ENCODE data around the gene EHD1.
A peak's percentile ranks its signal among the peaks of the same experiment; 100 is the strongest.

EHD1 gene

GRCh38 chr11:64888729-64889511 is 10.5 kb upstream of the EHD1 start:
- DNase-seq = no peak

DNA sequence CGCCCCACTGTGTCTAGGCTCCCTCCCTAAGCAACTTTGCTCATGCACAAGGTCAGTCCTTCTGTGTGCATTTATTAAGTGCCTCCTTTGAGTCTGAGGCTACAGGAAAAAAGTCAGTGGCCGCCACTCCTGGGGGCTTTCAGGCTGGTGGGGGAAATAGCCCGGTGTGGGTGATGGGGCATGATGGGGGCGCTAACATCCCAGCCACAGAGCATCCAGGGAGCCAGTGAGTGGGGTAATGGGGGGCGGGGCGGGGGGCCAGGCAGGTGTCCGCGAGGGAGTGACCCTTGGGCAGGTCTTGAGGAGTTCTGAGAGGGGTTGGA is 9.9 kb upstream of the EHD1 start:
- no peak for DNase-seq

DNA sequence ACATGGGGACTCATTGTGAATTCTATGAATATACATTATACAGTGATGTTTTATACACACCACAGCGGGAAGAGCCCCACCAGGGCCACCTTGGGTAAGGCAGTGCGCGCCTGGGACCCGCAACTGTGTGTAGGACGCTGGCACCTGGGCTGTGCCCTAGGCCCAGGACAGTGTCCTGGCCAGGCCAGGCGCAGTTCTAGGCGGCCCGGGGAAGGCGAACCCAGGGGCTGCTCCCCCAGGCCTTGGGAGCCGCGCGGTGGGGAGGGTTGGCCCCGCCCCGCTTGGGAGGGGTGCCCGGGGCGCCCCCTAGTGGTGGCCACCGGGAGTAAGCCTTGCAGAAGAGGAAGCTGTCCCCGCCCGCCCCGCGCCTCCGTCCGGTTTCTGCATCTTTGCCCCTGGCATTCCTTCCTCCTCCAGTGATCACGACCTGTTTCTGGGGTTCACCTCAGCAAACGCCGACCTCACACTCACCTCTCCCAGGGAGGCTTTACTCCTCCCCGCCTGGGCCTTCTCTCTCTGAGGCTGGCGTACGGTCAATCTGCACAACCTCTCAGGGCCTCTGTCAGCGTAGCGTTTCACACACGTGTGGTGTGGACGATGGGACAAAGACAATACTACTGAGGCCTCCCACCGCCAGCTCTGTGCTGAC is 9.5 kb upstream of the EHD1 start:
- peak in 1 of 2 donors; percentile 70 for DNase-seq

DNA sequence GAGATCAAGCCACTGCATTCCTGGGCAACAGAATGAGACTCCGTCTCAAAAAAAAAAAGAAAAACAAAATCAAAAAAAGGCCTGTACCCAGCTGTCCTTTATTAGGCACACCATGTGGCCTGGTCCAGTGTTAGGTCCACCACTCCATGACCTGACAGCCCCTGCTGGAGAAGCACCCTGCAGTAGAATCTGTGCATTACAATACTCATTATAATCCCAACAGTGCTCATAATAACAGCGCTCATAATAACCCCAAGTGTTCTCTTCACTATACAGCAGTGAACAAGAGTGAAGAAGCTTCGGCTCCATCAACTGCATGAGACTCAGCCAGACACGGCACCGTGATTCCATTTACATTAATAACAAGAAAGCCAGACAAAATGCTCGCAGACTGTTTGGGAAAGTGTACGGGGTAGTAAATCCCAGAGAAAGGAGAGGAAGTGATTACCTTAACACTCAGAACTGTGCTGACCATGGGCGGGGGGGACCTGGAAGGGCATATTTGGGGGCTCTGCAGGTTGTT is 8.9 kb upstream of the EHD1 start:
- DNase-seq = no peak

GRCh38 chr11:64885367-64886286 is 7.2 kb upstream of the EHD1 start:
- DNase-seq = no peak

DNA sequence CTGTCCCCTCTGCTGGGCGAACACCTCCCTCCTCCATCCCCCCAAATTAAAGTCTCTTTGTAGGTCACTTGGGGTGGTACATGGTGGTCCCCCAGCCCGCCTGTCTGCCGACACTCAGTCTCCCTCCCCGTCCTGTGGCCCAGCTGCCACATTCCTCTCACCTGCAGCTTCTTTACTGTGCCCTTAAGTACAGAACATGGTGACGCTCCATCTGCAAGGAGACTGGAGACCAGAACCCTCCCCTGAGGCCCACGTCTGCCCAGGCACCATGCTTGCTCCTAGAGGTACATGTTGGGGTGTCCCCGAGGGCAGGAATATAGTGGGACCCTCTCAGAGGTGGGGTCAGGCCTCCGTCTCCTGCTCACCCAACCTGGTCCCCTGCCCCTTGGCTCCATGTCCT is 5.6 kb upstream of the EHD1 start:
- no peak for DNase-seq

DNA sequence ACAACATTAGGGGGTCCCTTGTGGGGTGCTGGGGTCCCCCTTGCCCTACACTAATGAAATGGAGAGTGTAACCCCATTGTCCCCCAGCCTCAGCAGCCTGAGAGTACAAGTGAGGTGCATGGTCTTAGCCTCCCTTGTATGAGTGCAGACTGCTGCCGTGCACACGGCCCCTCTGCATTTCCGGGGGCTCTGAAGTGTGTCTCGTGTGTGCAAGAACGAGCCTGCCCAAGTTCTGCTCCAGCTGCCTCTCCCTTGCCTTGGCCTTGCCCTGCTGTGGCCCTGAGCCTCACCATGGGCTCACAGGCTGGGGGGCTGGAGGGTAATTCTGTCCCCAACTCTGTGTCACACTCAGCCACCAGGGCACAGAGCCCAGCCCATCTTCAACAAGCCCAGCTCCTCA is 5.2 kb upstream of the EHD1 start:
- no peak for DNase-seq

DNA sequence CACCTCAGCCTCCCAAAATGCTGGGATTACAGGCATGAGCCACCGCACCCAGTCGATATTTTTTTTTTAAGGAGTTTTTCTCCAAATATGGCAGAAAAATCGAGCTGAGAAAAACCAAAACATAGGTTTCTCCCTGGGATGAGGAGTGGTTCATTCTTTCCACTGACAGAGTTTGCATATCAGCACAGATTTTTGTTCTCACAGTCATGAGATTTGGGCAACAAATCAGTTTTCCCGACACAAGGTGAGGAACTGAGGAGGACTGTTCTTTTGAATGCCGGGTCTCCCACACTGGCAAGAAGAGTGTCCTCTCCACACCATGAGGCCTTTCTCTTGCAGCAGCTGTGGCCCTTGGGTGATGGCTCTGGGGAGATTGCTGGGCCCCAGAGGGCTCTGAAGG is 3.8 kb upstream of the EHD1 start:
- no peak for DNase-seq

GRCh38 chr11:64881476-64881875 is 3.1 kb upstream of the EHD1 start:
- DNase-seq = no peak

DNA sequence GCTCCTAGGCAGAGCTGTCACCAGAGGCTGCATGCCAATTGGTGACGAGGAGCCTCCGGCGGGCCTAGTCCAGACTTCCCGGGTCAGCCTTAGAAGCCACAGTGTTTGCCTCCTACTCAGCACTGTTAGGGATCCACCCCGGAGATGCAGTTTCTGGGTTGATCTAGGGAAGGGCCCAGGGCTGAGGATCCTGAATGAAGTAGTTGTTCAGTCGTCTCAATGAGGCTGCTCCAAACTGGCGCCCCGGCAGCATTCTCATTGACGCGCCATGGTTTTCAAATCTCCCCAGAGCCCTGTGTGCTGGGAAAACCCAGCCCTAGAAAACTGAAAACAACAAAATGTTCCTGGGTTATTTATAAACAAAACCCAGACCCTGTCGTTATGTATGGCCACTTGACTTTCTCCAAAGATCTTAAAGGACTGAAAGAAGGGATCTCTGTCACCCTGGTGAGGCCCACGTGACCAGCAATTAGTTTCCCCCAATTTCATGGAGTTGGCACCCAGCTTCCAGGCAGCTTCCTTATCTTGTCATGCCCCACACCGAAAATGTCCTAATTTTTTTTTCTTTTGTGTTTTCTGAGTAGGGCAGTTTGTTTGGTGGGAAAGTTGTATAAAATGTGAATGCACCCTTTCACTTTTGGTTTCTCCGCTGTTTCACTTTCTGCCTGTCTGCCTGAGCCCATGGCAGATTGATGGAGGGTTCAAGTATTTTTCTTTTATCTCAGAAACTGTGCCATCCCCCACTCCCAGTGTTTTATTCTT is 2.0 kb upstream of the EHD1 start:
- peak in 1 of 2 donors; percentile 7 for DNase-seq

DNA sequence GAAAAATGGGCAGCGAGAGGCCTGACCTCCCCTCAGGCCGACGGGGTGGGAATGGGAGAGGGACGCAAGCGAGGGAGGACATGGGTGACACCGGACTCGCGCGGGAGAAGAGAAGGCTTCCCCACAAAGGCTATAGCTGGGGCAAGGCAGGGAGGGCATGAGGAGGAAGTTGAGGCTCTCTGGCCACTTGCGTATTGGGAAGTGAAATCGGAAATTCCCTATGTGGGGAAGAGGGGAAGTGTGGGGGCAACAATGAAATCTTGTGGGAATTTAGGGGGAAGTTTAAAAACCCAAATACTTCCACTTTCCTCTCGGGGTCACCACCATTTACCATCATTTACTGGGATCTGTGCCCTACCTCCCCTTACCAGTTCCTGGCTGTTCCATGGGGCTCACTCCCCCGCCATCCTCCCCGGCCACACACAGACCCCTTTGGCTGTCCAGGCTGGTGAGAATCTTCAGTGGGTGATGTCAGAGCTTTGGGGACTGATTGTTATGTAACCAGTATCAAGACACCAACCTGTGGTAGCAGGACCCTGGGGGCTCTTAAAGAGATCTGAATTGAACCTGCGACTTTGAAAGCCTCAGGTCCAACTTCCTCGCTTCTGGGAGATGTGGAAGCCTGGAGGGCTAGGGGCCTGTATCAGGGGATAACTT is 951 bp upstream of the EHD1 start:
- peak in 1 of 2 donors; percentile 55 for DNase-seq

- DNase-seq = no peak
Observed at GRCh38 chr11:64878223-64878493, 263 bp downstream of the EHD1 start.

- DNase-seq = no peak
Observed at GRCh38 chr11:64877390-64878222, 815 bp downstream of the EHD1 start.

GRCh38 chr11:64876835-64877341 is 1.5 kb downstream of the EHD1 start:
- DNase-seq = peak in 1 of 2 donors; percentile 23

DNA sequence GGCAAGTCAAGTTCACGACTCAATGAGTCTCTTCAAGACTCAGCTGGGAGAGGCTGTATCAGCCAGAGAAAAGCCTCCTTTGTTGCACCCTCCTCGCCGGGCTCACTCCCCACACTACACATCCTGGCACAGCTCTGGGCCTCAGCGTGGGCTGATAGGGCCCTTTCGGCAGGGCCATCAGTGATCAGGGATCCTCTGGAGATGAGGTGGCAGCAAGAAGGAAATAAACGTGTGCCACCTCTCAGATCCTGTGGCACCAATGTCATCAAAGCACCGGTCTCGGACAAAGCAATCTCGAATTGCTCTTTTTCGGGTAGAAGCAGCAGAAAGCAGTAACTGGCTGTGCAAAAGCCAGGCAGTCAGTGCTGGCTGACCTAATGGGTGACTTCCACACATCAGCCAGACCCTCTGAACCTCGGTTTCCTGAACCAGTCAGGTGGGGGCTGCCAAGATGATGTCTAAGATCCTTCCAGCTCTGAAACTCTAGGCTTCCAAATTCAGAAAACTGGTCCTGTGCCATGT is 2.1 kb downstream of the EHD1 start:
- DNase-seq = peak; percentile 46 to 54

- no peak for DNase-seq
Observed at GRCh38 chr11:64875369-64876228, 2.8 kb downstream of the EHD1 start.

GRCh38 chr11:64874308-64875240 is 3.8 kb downstream of the EHD1 start:
- DNase-seq = peak; percentile 49 to 56

GRCh38 chr11:64872790-64873488 is 5.5 kb downstream of the EHD1 start:
- DNase-seq = no peak
